ENCODE results near the gene BAG5.

BAG5 gene

GRCh38 chr14:103546652-103547454 lies 15.6 kb downstream of the BAG5 start:
- DNase-seq (ENCODE audit: low read depth in 2 of 2) = peak in 1 of 2 experiments; percentile 69

GRCh38 chr14:103545915-103546651 lies 16.4 kb downstream of the BAG5 start:
- no peak for DNase-seq (ENCODE audit: low read depth in 2 of 2)

- DNase-seq (ENCODE audit: low read depth in 2 of 2) = no peak
Measured at GRCh38 chr14:103545219-103545914, 17.1 kb downstream of the BAG5 start.

GRCh38 chr14:103544388-103545218 lies 17.9 kb downstream of the BAG5 start:
- DNase-seq (ENCODE audit: low read depth in 2 of 2) = no peak

GRCh38 chr14:103543721-103544387 lies 18.6 kb downstream of the BAG5 start:
- DNase-seq (ENCODE audit: low read depth in 2 of 2) = no peak

- no peak for DNase-seq (ENCODE audit: low read depth in 2 of 2)
Measured at GRCh38 chr14:103543140-103543539, 19.3 kb downstream of the BAG5 start.

GRCh38 chr14:103542605-103543088 lies 19.8 kb downstream of the BAG5 start:
- DNase-seq (ENCODE audit: low read depth in 2 of 2) = no peak

- DNase-seq (ENCODE audit: low read depth in 2 of 2) = no peak
Measured at GRCh38 chr14:103541709-103542604, 20.5 kb downstream of the BAG5 start.

GRCh38 chr14:103540821-103541708 lies 21.4 kb downstream of the BAG5 start:
- no peak for DNase-seq (ENCODE audit: low read depth in 2 of 2)

- DNase-seq (ENCODE audit: low read depth in 2 of 2) = no peak
Measured at GRCh38 chr14:103539056-103539825, 23.2 kb downstream of the BAG5 start.

GRCh38 chr14:103538291-103539055 lies 24.0 kb downstream of the BAG5 start:
- no peak for DNase-seq (ENCODE audit: low read depth in 2 of 2)

GRCh38 chr14:103537175-103537990 lies 25.1 kb downstream of the BAG5 start:
- no peak for DNase-seq (ENCODE audit: low read depth in 2 of 2)

GRCh38 chr14:103536693-103537092 lies 25.8 kb downstream of the BAG5 start:
- DNase-seq (ENCODE audit: low read depth in 2 of 2) = no peak

GRCh38 chr14:103535891-103536565 lies 26.4 kb downstream of the BAG5 start:
- no peak for DNase-seq (ENCODE audit: low read depth in 2 of 2)

- no peak for DNase-seq (ENCODE audit: low read depth in 2 of 2)
Measured at GRCh38 chr14:103535081-103535890, 27.2 kb downstream of the BAG5 start.

All from stimulated activated CD4-positive, alpha-beta T cell treated with anti-CD3 and anti-CD28 coated beads, Interleukin-12 subunit alpha, Interleukin-12 subunit beta, amount 100 ng/mL, for 24 hours (primary cell).